Esophagus squamous epithelium (tissue), 4 donors: Measurements from ENCODE around the gene CNPY1.

Source experiments
- POLR2A ChIP-seq, 4 donors: fragments of 450-650 bp; IDR thresholded peaks; one replicate each; pipeline ENCODE4 v1.6.1; 2017; ENCODE audit warnings: antibody characterized with exemption in 4 of 4, mild to moderate bottlenecking in 4 of 4, moderate library complexity in 3 of 4
- TF ChIP-seq, protein P1 (sequence below), 6 experiments: fragments of 450-650 bp in 4 of 6; fragments of 200-600 bp in 2 of 6; sonication (generic) in 2 of 6; IDR thresholded peaks; one replicate each; pipeline ENCODE4 v1.5.1; 2016 to 2019; ENCODE audit warnings: antibody characterized with exemption in 6 of 6, mild to moderate bottlenecking in 4 of 6, moderate library complexity in 4 of 6

- TF ChIP-seq, protein P1, sequence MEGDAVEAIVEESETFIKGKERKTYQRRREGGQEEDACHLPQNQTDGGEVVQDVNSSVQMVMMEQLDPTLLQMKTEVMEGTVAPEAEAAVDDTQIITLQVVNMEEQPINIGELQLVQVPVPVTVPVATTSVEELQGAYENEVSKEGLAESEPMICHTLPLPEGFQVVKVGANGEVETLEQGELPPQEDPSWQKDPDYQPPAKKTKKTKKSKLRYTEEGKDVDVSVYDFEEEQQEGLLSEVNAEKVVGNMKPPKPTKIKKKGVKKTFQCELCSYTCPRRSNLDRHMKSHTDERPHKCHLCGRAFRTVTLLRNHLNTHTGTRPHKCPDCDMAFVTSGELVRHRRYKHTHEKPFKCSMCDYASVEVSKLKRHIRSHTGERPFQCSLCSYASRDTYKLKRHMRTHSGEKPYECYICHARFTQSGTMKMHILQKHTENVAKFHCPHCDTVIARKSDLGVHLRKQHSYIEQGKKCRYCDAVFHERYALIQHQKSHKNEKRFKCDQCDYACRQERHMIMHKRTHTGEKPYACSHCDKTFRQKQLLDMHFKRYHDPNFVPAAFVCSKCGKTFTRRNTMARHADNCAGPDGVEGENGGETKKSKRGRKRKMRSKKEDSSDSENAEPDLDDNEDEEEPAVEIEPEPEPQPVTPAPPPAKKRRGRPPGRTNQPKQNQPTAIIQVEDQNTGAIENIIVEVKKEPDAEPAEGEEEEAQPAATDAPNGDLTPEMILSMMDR (IDR thresholded peaks at IDR 0.05) = no peak
- TF ChIP-seq POLR2A (IDR thresholded peaks at IDR 0.05) = no peak
These were observed 34.7 kb downstream of the CNPY1 start for GRCh38 chr7:155511702-155511996.
